Renal cortex interstitium (tissue), 11 donors: Measurements from ENCODE around the gene GRM7. TPM values are rescaled to one million over a fixed set of nuclear protein-coding genes. Genes with fewer than 3 reads are reported as not detected.

ENCODE experiments used
- DNase-seq, 11 donors: peaks; one replicate each; pipeline ENCODE4 v3.0.0-alpha.2; 2013; ENCODE audit warnings: low read depth in 9 of 11, low spot score in 4 of 11; ENCODE audit errors: extremely low read depth in 1 of 11
- polyA plus RNA-seq, 3 donors: library from polyadenylated mRNA; unstranded; fragments of 120-200 nt; gene quantifications; one replicate each; pipeline ENCODE4 v1.2.1, GENCODE V29; 2013; ENCODE audit not compliant: insufficient read length in 3 of 3

Gene GRM7
- polyA plus RNA-seq, 3 donors = 1.4 to 2.3 (median 2.0) TPM

GRCh38 chr3:7357101-7357500, 496.2 kb downstream of the GRM7 start:
- DNase-seq = no peak

- no peak for DNase-seq
These were observed 507.1 kb downstream of the GRM7 start for GRCh38 chr3:7367968-7368367.

- DNase-seq = no peak
These were observed 507.7 kb downstream of the GRM7 start for GRCh38 chr3:7368597-7368996.

- DNase-seq = no peak
These were observed 511.0 kb downstream of the GRM7 start for GRCh38 chr3:7371693-7372572.

GRCh38 chr3:7377103-7377502, 516.2 kb downstream of the GRM7 start:
- no peak for DNase-seq

GRCh38 chr3:7381741-7382140, 520.8 kb downstream of the GRM7 start:
- DNase-seq = no peak

- DNase-seq = peak in 5 of 11 donors; percentile 5 to 40 (median 17)
These were observed 521.5 kb downstream of the GRM7 start for GRCh38 chr3:7382293-7383010.

- no peak for DNase-seq
These were observed 524.7 kb downstream of the GRM7 start for GRCh38 chr3:7385635-7386034.

- no peak for DNase-seq
These were observed 527.1 kb downstream of the GRM7 start for GRCh38 chr3:7388026-7388425.

- DNase-seq = no peak
These were observed 531.3 kb downstream of the GRM7 start for GRCh38 chr3:7392206-7392605.

- no peak for DNase-seq
These were observed 533.2 kb downstream of the GRM7 start for GRCh38 chr3:7393944-7394605.

GRCh38 chr3:7396534-7396933, 535.6 kb downstream of the GRM7 start:
- DNase-seq = no peak

- no peak for DNase-seq
These were observed 536.2 kb downstream of the GRM7 start for GRCh38 chr3:7397097-7397496.

- no peak for DNase-seq
These were observed 539.4 kb downstream of the GRM7 start for GRCh38 chr3:7400360-7400759.

GRCh38 chr3:7401418-7401817, 540.5 kb downstream of the GRM7 start:
- no peak for DNase-seq

- no peak for DNase-seq
These were observed 546.2 kb downstream of the GRM7 start for GRCh38 chr3:7407107-7407506.

- no peak for DNase-seq
These were observed 549.9 kb downstream of the GRM7 start for GRCh38 chr3:7410782-7411181.

- no peak for DNase-seq
These were observed 560.1 kb downstream of the GRM7 start for GRCh38 chr3:7421065-7421464.

- no peak for DNase-seq
These were observed 562.1 kb downstream of the GRM7 start for GRCh38 chr3:7423036-7423435.

GRCh38 chr3:7423995-7424394, 563.1 kb downstream of the GRM7 start:
- DNase-seq = no peak
